Measurements from ENCODE around the gene FAM168B. TPM values are rescaled to one million over a fixed set of nuclear protein-coding genes. Genes with fewer than 3 reads are reported as not detected.

FAM168B gene
- total RNA-seq, 1 donor from 2014 or later, result 58.3 TPM

DNA sequence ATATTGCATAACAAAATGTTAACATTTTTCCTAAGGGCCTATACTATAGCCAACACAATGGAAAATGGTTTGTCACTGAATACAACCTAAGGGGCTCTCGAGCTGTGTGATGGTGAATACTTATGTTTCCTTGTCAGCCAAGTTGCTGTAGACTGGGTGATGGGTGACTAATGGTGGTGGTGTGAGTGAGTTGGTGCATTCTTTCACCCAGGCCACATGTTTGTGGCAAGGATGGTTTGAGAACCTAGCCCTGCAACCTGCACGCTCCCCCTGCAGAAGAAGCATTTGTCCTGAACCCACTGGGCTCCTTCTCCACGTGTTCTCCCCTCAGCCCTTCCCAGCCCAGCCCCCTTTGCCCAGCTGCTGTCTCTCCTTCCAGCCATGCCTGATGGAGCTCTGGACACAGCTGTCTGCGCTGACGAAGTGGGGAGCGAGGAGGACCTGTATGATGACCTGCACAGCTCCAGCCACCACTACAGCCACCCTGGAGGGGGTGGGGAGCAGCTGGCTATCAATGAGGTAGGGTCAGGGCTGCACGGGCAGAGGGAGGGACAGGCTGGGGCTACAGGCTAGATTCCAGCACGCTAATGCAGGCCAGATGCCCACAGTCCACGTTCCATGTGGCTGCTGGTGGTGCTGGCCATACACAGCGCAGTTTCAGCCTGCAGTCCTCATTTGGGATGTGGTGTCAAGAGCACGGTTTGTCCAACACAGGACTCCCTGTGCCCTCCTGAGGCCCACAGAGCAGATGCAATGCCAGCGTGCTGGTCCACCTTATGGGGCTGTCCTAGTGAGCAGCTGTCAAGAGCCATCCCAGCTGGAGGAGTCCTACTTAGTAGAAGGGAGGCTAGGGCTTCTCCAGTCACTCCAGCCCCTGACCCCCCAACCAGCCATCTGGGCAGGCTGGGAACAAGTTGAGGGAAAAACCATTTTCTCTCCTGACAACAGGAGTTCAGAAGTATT, 65.4 kb downstream of the FAM168B start:
- intact Hi-C loops (cut with micrococcal nuclease), result no loop called here

DNA sequence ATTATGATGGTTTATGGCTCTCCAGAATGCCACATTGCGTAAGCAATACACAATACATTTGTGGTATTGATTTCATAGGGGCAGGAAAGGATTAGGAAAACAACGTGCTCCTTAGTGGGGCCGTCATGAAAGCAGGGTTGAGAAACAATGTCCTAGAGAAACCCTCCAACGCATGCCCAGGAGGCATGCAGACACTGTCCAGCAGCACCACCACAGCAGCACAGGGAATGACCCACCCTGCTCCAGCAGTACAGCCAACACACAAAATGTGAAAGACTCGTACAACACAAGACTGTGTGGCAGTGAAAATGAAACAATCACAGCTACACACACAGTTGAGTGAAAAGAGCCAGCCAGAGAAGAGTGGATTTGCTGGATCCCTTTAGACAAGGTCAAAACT, 66.3 kb downstream of the FAM168B start:
- intact Hi-C loops (cut with micrococcal nuclease), result no loop called here

DNA sequence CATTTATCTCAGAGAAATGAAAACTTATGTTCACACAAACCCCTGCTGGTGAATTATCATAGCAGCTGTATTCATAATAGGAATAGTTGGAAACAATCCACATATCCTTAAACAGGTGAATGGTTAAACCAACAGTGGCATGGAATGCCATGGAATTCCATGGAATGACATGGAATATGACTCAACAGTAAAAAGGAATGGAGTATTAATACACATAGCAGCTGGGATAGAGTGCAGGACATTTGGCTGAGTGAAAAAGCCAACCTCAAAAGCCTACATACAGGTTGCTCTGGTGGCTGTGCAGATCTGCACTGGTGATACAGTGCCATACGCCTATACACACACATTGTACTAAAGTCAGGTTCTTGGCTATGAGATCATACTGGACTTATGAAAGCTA, 69.5 kb downstream of the FAM168B start:
- intact Hi-C loops (cut with micrococcal nuclease), result no loop called here

DNA sequence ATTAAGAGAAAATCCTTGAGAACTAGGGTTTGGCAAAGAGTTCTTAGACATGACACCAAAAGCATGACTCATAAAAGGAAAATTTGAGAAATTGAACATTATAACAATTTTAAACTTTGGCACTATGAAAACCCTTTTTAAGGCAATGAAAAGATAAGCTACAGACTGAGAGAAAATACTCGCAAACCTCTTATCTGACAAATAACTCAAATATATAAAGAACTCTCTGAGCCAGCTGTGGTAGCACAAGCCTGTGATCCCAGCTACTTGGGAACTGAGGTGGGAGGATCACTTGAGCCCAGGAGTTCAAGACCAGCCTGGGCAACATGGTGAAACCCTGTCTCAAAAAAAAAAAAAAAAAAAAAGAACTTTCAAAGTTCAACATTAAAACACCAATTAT, 70.5 kb downstream of the FAM168B start:
- intact Hi-C loops (cut with micrococcal nuclease), result no loop called here

DNA sequence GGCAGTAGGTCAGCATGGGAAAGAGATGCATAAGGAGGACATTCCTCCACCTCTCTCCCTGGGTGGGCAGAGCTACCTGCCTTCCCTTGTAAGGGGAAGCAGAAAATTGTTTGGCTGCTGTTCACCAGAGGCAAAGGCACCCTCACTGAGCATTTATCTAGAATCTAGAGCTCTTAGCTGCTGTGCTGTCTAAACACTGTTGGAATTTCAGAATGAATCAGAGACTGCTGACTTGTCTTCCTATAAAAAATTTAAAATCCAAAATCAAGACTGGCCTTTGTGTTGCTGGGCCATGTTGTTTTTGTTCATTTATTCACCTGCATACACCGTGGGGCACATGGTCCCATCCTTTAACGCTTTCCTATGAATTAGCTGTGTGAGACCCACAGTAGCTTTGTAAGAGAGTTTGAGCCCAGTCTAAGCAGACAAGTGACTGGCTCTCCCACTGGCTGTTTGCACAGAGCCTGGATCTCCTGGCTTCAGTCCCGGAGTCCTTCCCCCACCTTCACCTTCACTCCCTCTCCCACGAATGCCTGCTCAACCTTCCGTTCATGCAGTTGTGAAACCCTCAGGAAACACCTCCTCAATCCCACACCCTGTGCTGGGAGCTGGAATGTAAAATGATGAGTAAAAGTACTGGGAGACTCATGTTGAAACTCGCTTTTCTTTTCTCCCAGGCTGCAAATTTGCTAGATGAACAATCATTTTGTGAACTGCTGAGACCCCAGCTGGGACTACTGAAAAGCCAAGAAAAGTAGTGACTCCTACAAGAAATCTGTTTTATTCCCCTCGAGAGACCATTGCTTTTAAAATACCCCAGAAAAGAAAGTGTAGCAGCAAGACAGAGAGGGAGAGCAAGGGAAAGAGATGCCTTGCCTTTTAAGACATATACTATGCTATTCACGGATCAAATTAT, 76.2 kb downstream of the FAM168B start:
- intact Hi-C loops (cut with micrococcal nuclease), result no loop called here

DNA sequence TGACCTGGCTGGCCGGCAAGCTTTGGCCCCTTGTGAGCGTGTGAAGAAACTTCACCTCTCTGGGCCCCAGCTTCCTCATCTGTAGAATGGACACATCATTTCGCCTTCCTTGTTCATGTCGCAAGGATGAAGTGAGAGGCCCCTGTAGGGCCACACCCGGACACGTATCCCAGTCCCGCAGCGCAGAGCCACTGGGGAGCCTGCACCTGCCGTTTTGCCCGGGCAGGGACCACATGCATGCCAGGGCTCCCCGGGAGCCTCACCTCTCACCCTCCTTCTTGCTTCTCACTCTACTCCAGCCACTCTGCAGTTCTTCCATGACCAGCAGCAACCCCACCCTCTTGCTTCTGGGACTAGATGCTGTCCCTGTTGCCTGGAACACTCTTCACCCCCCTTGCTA, 77.5 kb downstream of the FAM168B start:
- intact Hi-C loops (cut with micrococcal nuclease), result no loop called here

DNA sequence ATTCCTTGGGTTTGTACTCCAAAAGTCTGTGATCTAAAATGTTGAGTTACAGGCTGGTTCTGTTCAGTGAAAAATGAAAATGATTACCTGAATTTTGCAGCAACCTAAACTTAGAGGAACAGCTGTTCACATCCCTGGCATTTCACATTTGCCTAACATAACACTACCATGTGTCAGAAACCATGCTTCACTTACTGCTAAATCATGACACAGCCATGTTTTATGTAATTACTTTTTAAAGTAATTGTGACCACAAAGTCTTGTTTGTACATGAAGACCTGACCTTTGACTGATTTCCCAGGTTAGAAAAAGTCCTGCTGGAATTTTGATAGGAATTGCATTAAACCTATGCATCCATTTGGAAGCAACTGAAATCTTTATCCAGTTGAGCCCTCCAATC, 79.1 kb downstream of the FAM168B start:
- intact Hi-C loops (cut with micrococcal nuclease), result no loop called here

DNA sequence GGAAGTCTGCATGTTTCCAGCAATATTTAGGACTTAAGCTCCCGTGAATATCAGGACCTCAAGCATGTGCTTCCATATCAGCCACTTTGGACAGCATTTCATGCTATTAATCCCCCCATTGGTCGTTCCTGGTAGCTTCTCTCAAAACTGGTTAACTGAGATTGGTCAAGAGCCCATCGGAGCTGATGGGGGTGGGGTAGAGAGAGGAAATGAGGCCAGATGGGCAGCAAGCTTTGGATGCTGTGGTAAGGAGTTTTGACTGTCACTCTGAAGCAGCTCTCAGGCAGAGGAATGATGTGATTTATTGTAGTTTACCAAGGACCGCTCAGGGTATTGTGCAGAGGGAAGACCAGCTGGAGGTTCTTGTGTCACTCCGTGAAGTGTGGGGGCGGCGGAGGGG, 81.8 kb downstream of the FAM168B start:
- intact Hi-C loops (cut with micrococcal nuclease), result no loop called here

DNA sequence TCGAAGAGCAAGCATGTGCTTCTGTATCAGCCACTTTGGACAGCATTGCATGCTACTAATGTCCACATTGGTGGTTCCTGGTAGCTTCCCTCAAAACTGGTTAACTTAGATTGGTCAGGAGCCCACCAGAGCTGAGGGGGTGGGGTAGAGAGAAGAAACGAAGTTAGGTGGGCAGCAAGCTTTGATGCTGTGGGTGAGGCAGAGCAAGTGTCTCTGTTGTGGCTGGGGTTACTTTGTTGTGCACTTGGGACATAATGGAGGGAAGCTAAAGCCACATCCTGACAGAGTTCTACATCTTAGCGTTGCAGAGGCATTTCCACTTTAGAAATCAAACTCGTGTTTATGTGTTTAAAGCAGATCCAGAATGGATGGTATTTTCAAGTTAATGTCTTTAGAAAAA, 82.7 kb downstream of the FAM168B start:
- intact Hi-C loops (cut with micrococcal nuclease), result no loop called here

DNA sequence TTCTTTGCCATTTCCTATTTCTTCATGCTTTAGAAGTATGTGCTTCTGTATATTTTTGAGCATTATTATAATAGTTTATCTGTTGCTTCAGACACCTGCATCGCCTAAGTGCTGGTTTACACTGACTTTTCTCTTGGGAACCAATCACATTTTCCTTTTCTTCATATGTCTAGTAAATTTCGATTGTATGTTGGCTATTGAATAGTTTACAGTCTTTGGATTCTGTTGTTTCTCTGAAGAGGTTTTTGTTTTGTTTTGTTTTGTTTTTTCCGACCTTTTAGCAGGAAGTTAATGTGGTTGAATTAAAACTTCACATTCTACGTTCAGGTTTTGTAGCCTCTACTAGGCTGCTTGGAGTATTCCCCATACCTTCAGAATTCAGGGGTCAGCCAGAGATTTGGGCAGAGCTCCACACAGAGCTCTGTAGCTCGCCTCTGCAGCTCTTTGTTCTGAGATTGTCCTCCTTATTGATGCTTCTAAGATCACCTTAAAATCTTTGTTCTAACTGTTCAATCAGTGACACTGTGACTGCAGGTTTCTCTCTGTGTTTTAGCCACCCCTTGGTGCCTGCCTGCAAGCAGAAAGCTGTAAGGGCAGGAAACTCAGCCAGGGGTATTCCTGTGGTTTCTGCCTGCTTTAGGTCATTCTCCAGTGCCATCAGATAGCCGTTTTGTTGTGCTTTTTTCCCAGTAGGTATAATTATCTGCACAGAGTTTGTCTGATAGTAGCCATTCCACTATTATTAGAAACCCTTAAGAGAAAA, 83.4 kb downstream of the FAM168B start:
- intact Hi-C loops (cut with micrococcal nuclease), result no loop called here

DNA sequence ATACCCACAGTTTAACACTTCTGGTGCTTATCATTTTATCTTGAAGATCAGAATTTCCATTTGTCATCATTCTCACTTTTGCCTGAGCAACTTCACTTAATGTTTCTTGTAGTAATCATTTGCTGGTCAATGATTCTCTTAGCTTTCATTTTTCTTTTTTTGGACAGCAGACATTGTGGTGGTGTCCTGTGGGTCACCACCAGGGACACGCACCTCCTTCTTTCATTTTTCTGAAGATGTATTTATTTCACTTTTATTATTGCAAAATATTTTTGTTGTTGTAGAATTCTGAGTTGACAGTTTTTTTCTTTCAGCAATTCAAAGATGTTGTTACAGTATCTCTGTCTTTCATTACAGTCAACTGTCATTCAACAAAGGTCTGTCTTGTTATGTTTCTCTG, 84.3 kb downstream of the FAM168B start:
- intact Hi-C loops (cut with micrococcal nuclease), result no loop called here

DNA sequence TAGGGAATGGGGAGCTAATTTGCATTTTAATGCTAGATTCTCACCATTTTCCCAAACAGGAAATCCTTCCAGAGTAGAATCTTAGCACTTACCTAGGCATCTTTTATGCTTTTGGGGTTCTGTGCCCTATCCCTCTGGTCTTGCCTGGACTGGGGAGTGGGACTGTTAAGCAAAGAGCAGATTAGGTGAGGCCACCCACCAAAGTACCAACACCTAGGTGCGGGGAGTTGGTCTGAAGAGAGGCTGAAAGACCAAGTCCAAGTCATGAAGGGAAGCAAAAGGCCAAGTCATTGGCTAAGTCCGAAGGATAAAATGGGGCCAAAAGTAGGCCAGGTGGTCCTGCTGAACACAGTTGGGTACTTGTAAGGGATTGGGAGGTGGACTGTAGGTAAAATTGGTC, 86.7 kb downstream of the FAM168B start:
- intact Hi-C loops (cut with micrococcal nuclease), result no loop called here

DNA sequence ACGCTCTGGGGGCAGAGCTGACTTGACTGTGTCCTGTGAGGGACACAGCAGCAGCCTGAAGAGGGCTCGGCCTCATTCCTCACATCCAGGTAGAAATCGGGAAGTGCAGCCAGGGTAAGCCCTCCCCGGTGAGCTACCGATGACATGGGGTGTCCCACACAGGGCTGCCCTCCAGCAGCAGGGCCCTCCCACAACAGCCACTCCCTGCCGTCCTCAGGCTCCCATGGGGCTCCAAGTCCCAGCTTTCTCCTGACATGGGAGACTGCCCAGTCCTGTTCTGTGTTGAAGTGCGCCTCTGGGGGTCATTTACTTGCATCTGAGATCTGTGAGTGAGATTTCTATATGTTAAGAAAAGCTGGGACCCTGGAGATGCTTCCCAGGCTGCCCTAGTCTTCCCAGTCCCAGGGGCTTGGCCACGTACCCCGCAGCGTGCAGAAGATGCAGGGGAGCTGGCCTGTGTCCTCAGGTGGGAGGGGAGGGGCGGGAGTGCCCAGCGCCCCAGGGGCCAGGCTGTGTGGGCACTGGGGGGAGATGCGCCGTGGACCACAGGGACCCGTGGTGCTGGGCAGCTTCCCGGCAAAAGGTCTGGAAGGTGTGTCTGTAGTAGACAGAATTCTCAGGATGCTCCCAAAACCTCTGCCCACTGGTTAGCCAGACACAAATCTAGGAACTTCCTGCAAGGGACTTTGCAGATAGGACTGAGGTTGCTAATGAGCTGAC, 87.9 kb downstream of the FAM168B start:
- intact Hi-C loops (cut with micrococcal nuclease), result no loop called here

DNA sequence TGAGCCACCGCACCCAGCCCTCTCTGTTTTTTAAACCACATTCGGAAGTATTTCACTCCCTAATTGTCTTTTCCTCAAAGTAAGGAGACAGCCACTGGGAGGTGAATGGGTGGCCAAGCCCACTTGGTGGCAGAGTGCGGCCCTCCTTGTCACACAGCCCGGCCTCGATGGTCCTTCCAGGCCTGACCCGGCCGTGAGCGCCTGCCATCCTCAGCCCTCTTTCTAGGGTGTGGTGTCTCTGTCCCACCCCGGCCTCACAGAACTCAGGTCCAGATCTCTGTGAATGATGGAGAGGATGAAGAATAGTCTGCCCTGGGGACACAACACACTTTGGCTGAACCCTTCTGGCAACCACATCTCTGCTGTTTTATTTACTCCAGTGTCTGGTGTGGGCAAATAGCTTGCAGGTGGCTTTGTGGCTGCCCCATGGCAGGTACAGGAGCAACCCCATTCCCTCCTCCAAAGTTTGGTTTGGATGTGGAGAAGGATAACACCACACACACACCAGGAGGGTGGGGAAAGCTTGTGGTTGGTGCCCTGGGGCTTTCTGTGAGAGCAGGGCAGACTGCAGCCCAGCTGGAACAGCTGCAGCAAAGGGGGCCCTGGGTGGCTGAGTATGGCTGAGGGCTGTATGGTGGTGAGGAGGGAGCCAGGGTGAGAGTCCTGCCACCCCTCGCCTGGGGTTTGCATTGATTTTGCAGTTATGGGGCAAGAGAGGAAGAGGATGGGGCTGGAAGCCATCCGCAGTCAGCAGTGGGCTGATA, 88.6 kb downstream of the FAM168B start:
- intact Hi-C loops (cut with micrococcal nuclease), result no loop called here

DNA sequence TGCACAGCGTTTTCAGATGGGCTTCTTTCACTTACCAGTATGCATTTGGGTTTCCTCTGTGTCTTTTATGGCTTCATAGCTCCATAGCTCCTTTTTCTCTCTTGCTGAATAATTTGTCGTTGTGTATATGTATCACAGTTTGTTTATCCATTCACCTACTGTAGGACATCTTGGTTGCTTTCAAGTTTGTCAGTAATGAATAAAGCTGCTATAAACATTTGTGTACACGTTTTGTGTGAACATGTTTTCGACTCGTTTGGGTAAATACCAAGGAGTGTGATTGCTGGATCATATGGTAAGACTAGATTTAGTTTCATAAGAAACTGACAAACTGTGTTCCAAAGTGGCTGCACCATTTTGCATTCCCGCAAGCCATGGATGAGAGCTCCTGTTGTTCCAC, 94.7 kb downstream of the FAM168B start:
- intact Hi-C loops (cut with micrococcal nuclease), result no loop called here

Other genes with a start within 250 kb of the FAM168B start
- gene PLEKHB2, start 11.9 kb upstream of the FAM168B start, total RNA-seq, result 67.9 and 69.9 TPM in 2 replicates
- 0.64 and 3.4 TPM in 2 replicates for gene POTEE, start 116.1 kb upstream of the FAM168B start, total RNA-seq